Osteoblast (primary cell): ENCODE measurements around the gene PHF3. TPM values are rescaled to one million over a fixed set of nuclear protein-coding genes. Genes with fewer than 3 reads are reported as not detected.

ENCODE experiments used
- DNase-seq: peaks from one replicate; pipeline ENCODE4 v3.0.0; 2011; ENCODE audit warnings: low spot score, mixed read lengths; ENCODE audit not compliant: insufficient read length; ENCODE audit errors: missing footprints
- H2AFZ ChIP-seq: 2 replicates; pipeline ENCODE4 v1.6.0; 2011; ENCODE audit warnings: mild to moderate bottlenecking, low read length
- H3K27ac ChIP-seq: 2 replicates; pipeline ENCODE4 v1.5.1; 2011; ENCODE audit warnings: mild to moderate bottlenecking, low read depth, low read length, moderate library complexity
- H3K27me3 ChIP-seq: 2 replicates; pipeline ENCODE4 v1.6.0; 2012; ENCODE audit warnings: mild to moderate bottlenecking, control low read depth, inconsistent platforms, low read length, moderate library complexity; ENCODE audit not compliant: insufficient read depth
- H3K36me3 ChIP-seq: 2 replicates; pipeline ENCODE4 v1.5.1; 2011; ENCODE audit warnings: mild to moderate bottlenecking, low read length, control low read depth, moderate library complexity; ENCODE audit not compliant: insufficient read depth
- H3K4me1 ChIP-seq: 2 replicates; pipeline ENCODE4 v1.5.1; 2011; ENCODE audit warnings: mild to moderate bottlenecking, low read length, control low read depth, moderate library complexity; ENCODE audit not compliant: insufficient read depth
- H3K4me2 ChIP-seq: 2 replicates; pipeline ENCODE4 v1.6.0; 2011; ENCODE audit warnings: mild to moderate bottlenecking, low read length; ENCODE audit not compliant: insufficient read depth
- H3K4me3 ChIP-seq: fragments of 200-600 bp; sonication (generic); 3 replicates; pipeline ENCODE4 v1.5.1; 2012; ENCODE audit warnings: mild to moderate bottlenecking, low read length, inconsistent platforms; ENCODE audit not compliant: insufficient read depth
- H3K79me2 ChIP-seq: 2 replicates; pipeline ENCODE4 v1.6.0; 2012; ENCODE audit warnings: mild to moderate bottlenecking, low read length, control low read depth, inconsistent platforms; ENCODE audit not compliant: insufficient read depth
- H3K9me3 ChIP-seq: 2 replicates; pipeline ENCODE4 v1.5.1; 2011; ENCODE audit warnings: low read depth, low read length, control low read depth
- H4K20me1 ChIP-seq: 2 replicates; pipeline ENCODE4 v1.6.0; 2012; ENCODE audit warnings: mild to moderate bottlenecking, low read length, control low read depth; ENCODE audit not compliant: insufficient read depth
- total RNA-seq: library from RNA; depleted of rRNA; stranded (reverse); fragments of >200 nt; gene quantifications from 2 replicates; pipeline ENCODE4 v1.2.3, GENCODE V29; 2012
- TF ChIP-seq, protein P1 (sequence below): IDR thresholded peaks from 2 replicates; pipeline ENCODE4 v1.5.1; 2011; ENCODE audit warnings: mild to moderate bottlenecking, low read depth, low read length, moderate library complexity; ENCODE audit errors: extremely low read depth

Gene PHF3, protein sequence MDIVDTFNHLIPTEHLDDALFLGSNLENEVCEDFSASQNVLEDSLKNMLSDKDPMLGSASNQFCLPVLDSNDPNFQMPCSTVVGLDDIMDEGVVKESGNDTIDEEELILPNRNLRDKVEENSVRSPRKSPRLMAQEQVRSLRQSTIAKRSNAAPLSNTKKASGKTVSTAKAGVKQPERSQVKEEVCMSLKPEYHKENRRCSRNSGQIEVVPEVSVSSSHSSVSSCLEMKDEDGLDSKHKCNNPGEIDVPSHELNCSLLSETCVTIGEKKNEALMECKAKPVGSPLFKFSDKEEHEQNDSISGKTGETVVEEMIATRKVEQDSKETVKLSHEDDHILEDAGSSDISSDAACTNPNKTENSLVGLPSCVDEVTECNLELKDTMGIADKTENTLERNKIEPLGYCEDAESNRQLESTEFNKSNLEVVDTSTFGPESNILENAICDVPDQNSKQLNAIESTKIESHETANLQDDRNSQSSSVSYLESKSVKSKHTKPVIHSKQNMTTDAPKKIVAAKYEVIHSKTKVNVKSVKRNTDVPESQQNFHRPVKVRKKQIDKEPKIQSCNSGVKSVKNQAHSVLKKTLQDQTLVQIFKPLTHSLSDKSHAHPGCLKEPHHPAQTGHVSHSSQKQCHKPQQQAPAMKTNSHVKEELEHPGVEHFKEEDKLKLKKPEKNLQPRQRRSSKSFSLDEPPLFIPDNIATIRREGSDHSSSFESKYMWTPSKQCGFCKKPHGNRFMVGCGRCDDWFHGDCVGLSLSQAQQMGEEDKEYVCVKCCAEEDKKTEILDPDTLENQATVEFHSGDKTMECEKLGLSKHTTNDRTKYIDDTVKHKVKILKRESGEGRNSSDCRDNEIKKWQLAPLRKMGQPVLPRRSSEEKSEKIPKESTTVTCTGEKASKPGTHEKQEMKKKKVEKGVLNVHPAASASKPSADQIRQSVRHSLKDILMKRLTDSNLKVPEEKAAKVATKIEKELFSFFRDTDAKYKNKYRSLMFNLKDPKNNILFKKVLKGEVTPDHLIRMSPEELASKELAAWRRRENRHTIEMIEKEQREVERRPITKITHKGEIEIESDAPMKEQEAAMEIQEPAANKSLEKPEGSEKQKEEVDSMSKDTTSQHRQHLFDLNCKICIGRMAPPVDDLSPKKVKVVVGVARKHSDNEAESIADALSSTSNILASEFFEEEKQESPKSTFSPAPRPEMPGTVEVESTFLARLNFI (N-terminal part only)
- 75.7 and 76.7 TPM in 2 replicates for total RNA-seq

DNA sequence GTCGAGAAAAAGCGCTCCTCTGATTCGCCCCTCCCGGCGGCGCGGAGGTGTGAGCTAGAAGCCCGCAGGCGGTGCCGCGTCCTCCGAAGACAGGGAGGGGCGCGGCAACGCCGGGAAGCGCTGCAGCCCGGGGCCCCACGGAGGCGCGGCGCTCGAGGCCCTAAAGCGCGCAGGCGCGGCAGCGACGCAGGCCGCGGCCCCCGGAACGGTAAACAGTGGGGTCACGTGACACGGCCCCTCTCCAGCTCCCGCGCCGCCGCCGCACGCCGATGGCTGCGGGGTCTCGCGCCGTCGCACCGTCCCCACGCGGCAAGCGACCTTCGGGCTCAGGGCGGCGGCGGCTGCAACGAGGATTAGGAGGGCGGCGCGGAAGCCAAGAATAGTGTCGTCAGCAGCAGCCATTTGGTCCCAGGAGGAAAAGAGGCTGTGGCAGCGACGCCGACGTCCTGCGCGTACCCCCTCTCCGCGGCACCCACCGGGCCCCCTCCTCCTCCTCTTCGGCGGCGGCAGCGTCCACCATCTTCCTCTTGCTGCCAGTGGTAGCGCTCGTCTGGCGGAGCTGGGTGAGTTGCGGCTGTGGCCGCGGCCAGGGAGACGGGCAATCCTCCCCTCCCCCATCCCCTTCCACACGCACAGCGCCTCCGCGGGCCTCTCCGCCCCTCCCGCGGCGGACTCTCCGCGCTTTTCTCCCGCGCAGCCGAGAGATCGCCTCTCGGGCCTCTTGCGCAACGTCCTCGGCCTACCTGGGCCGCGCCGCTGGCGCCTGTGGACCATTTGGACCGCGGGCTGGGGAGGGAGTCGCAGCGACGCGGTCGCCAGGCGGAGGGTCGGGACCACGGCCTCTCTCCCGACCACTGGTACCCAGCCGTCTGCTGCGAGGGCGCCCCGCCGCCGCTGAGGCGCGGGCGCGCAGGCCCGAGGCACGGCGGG, at the start of gene PHF3:
Gene PHF3, plus strand, starts transcription at position 215 of the 930 bp plus-strand sequence. CDS start 10,750 bp downstream, outside the sequence.
- H3K27me3 ChIP-seq, result peaks cover 13% of the 10 kb centered on the region
- DNase-seq, result peak; percentile 95
- peaks cover 38% of the 10 kb centered on the region for H4K20me1 ChIP-seq
- peak within 1 kb of the TSS; percentile 81 for H3K27ac ChIP-seq
- H3K9me3 ChIP-seq, result no peaks in the 10 kb centered on the region
- TF ChIP-seq, protein P1, sequence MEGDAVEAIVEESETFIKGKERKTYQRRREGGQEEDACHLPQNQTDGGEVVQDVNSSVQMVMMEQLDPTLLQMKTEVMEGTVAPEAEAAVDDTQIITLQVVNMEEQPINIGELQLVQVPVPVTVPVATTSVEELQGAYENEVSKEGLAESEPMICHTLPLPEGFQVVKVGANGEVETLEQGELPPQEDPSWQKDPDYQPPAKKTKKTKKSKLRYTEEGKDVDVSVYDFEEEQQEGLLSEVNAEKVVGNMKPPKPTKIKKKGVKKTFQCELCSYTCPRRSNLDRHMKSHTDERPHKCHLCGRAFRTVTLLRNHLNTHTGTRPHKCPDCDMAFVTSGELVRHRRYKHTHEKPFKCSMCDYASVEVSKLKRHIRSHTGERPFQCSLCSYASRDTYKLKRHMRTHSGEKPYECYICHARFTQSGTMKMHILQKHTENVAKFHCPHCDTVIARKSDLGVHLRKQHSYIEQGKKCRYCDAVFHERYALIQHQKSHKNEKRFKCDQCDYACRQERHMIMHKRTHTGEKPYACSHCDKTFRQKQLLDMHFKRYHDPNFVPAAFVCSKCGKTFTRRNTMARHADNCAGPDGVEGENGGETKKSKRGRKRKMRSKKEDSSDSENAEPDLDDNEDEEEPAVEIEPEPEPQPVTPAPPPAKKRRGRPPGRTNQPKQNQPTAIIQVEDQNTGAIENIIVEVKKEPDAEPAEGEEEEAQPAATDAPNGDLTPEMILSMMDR, result no peak
- H3K79me2 ChIP-seq, result peaks cover 46% of the 10 kb centered on the region
- H3K4me3 ChIP-seq, result peak within 1 kb of the TSS; percentile 93
- H3K36me3 ChIP-seq, result no peaks in the 10 kb centered on the region
- H3K4me2 ChIP-seq, result peak within 1 kb of the TSS; percentile 90
- H3K4me1 ChIP-seq, result peaks cover 24% of the 10 kb centered on the region
- peak within 1 kb of the TSS; percentile 93 for H2AFZ ChIP-seq

DNA sequence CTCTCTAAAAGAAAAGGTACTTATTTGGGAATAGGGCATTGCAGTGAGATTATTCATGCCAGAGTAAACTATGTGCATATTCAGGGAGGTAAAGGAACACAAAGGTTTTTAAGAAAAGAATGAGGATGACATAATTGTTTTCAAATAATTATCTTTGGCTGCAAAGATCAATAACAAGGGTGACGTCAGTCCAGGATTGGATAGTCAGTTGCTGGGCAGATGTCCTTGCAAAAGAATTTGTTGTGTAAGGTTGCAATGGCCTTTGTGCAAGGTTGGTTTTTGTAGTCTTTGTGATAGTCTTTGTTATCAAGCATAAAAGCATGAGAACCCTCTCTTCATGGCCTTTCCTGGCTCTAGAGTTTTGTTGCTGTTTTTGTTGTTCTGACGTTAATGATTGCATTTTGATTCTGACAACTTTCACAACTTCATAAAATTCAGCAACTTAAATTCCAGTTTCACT, 45.6 kb upstream of the PHF3 start:
- H3K27me3 ChIP-seq, result no peaks in the 10 kb centered on the region
- H3K9me3 ChIP-seq, result no peaks in the 10 kb centered on the region
- H2AFZ ChIP-seq, result no peak overlapping the region
- no peak overlapping the region for H3K27ac ChIP-seq
- H3K4me2 ChIP-seq, result no peak overlapping the region
- H3K4me1 ChIP-seq, result no peaks in the 10 kb centered on the region
- no peaks in the 10 kb centered on the region for H3K36me3 ChIP-seq
- no peak for DNase-seq
- TF ChIP-seq, protein P1, result no peak
- no peaks in the 10 kb centered on the region for H4K20me1 ChIP-seq
- H3K4me3 ChIP-seq, result no peak overlapping the region
- H3K79me2 ChIP-seq, result no peaks in the 10 kb centered on the region

DNA sequence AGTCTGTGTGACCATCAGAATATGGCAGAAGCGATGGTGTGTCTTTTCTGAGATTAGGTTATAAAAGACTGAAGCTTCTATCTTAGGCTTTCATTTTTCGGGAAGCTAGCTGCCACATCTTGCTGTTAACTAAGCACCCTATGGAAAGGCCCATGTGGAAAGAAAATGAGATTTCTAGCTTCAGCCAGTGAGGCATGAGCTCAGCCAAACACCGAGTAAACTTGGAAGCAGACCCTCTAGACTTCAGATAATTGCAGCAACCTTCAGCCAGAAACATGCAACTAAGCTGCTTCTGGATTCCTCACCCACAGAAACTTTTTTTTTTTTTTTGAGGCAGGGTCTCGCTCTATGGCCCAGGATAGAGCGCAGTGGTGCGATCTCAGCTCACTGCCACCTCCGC, 42.7 kb upstream of the PHF3 start:
- Histone ChIP-seq H3K4me3 (no peak overlapping the region), H4K20me1 (no peaks in the 10 kb centered on the region), H3K27ac (no peak overlapping the region), H3K27me3 (no peaks in the 10 kb centered on the region), H3K79me2 (no peaks in the 10 kb centered on the region), H3K4me2 (no peak overlapping the region), H2AFZ (no peak overlapping the region), H3K4me1 (peaks cover 5% of the 10 kb centered on the region), H3K36me3 (no peaks in the 10 kb centered on the region), H3K9me3 (no peaks in the 10 kb centered on the region)
- TF ChIP-seq, protein P1, result no peak
- no peak for DNase-seq
